AG10803 (cell line): Measurements from ENCODE around the gene SCAPER.

ENCODE experiments used
- DNase-seq: peaks from one replicate; pipeline ENCODE4 v3.0.0; 2010; ENCODE audit warnings: low read depth
- H3K4me3 ChIP-seq: 2 replicates; pipeline ENCODE4 v1.5.1; 2011; ENCODE audit warnings: mild to moderate bottlenecking, low read length, control low read depth
- CTCF ChIP-seq: conservative IDR thresholded peaks from 2 replicates; pipeline ENCODE4 v1.5.1; 2011; ENCODE audit warnings: mild to moderate bottlenecking, low read length, control low read depth, inconsistent platforms

Gene SCAPER

GRCh38 chr15:76398317-76399104 lies 506.6 kb downstream of the SCAPER start:
- TF ChIP-seq CTCF = no peak
- no peak overlapping the region for H3K4me3 ChIP-seq
- no peak for DNase-seq

DNA sequence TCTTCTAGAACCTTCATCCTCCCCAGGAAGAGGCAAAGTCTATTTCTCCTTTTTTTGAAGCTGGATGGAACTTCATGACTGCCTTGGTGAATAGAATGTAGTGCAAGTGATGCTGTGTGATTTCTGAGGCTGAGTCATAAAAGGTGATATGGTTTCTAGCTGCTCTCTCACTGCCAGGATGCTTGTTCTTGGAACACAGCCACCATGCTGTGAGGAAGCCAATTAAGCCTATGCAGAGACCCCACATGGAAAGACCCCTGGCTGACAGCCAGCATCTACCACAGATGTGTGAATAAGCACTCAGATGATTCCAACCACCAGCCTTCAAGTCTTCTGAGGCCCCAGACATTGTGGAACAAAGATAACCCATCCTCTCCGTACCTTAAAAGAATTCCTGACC lies 511.5 kb downstream of the SCAPER start:
- no peak for TF ChIP-seq CTCF
- H3K4me3 ChIP-seq = no peak overlapping the region
- no peak for DNase-seq

GRCh38 chr15:76391847-76392246 lies 513.3 kb downstream of the SCAPER start:
- no peak overlapping the region for H3K4me3 ChIP-seq
- peak; percentile 1 for DNase-seq
- no peak for TF ChIP-seq CTCF

GRCh38 chr15:76391309-76391708 lies 513.8 kb downstream of the SCAPER start:
- no peak for TF ChIP-seq CTCF
- H3K4me3 ChIP-seq = no peak overlapping the region
- no peak for DNase-seq

DNA sequence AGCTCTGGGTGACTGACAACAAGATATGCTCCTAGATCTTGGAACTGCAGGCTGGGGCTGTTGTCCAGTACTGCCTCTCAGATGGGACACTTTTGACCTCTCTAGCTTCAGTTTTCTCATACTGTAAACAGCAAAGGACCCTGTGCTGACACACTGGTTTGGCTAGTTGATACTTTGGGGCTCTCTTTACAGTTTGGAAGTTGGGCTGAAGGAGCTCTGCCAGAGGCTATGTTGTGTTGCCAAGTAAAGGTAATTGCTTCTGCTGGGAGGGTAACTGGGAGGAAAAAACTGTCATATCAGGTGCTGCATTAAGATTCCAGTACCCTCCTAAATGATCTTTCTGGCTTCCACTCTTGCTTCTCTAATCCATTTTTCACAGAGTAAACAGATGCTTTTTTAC lies 514.6 kb downstream of the SCAPER start:
- no peak overlapping the region for H3K4me3 ChIP-seq
- no peak for TF ChIP-seq CTCF
- DNase-seq = no peak

GRCh38 chr15:76386926-76387325 lies 518.2 kb downstream of the SCAPER start:
- TF ChIP-seq CTCF = no peak
- DNase-seq = no peak
- no peak overlapping the region for H3K4me3 ChIP-seq

DNA sequence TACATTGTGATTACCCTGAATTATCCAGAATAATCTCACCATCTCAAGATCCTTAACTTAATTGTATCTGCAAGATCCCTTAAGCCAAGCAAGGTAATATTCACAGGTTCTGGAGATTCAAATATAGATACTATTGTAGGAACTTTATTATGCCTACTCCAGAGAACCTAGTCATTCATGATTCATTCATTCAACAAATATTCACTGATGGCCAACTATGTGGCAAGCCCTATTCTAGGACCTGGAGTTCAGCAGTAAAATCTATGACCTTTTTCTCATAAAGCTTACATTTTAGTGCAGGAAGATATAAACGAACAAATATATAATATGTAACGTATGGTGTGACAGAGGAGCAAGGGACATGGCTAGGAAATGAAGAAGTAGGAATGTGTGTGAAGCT lies 519.0 kb downstream of the SCAPER start:
- no peak overlapping the region for H3K4me3 ChIP-seq
- TF ChIP-seq CTCF = no peak
- DNase-seq = no peak
